Mammary epithelial cell (primary cell): ENCODE results near the gene RIC8A.

ENCODE experiments used
- EZH2 ChIP-seq: IDR thresholded peaks from 2 replicates; pipeline ENCODE4 v1.6.1; 2012; ENCODE audit warnings: low read length, inconsistent platforms, borderline replicate concordance
- TF ChIP-seq, protein P1 (sequence below), 2 donors: IDR thresholded peaks in 1 of 2; conservative IDR thresholded peaks in 1 of 2; 2 replicates each; pipeline ENCODE4 v1.5.1; 2011 to 2012; ENCODE audit warnings: inconsistent platforms in 2 of 2, low read length in 2 of 2, mild to moderate bottlenecking in 2 of 2, control low read depth in 1 of 2, low read depth in 1 of 2; ENCODE audit not compliant: insufficient read depth in 1 of 2; ENCODE audit errors: extremely low read depth in 1 of 2

DNA sequence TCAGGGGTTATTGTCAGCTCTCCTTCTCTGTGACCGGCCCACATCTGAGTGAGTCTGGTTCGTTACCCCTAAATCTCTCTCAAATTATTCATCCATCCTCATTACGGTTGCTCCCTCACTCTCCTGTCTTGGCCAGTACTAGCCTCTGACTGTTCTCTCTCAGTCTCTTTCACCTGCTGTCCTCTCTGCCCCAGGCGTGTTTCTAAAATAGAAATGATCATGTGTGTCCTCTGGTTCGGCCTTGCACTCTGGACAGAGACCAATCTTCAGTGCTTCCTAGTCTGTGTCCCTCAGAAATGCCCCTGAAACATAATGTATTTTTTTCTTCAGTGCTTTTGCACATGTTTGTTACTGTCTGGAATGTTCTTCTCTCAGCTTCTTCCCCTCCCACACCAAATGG lies 34.1 kb downstream of the RIC8A start:
- TF ChIP-seq, protein P1, sequence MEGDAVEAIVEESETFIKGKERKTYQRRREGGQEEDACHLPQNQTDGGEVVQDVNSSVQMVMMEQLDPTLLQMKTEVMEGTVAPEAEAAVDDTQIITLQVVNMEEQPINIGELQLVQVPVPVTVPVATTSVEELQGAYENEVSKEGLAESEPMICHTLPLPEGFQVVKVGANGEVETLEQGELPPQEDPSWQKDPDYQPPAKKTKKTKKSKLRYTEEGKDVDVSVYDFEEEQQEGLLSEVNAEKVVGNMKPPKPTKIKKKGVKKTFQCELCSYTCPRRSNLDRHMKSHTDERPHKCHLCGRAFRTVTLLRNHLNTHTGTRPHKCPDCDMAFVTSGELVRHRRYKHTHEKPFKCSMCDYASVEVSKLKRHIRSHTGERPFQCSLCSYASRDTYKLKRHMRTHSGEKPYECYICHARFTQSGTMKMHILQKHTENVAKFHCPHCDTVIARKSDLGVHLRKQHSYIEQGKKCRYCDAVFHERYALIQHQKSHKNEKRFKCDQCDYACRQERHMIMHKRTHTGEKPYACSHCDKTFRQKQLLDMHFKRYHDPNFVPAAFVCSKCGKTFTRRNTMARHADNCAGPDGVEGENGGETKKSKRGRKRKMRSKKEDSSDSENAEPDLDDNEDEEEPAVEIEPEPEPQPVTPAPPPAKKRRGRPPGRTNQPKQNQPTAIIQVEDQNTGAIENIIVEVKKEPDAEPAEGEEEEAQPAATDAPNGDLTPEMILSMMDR (conservative IDR thresholded peaks at IDR 0.05 in 1 of 2, IDR thresholded peaks at IDR 0.05 in 1 of 2; ENCODE audit: extremely low read depth in 1 of 2, insufficient read depth in 1 of 2, low read depth in 1 of 2, low read length in 2 of 2): no peak
- TF ChIP-seq EZH2: no peak
